ENCODE measurements around the gene SLC35F1. TPM values are rescaled to one million over a fixed set of nuclear protein-coding genes. Genes with fewer than 3 reads are reported as not detected.

SLC35F1 gene
- total RNA-seq, 1 experiment from 2014 or later = 4.3 TPM

DNA sequence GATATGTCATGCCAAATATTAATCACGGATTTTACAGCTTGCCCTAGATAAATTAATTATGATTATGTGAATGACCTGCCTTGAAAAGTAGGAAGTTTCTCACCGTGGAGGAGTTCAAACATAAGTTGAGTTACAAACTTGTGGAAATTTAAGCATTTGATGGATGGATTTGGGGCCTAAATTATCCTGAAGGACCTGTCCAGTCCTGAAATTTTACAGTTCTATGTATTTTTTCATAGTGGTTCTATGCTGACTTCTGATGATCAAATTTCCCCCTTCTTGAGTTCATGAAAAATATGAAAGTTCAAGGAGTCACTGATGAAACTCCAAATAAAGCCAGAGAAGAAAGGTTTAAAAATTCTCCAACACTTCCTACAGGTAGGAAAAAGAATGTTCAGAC is 178.6 kb downstream of the SLC35F1 start:
- Mint-ChIP-seq H3K9me3 (peaks cover 8 to 11% of the 10 kb centered on the region in 2 experiments; a peak in 4 of 5 replicates), H3K27ac (no peak overlapping the region), H3K27me3 (ENCODE audit: low read depth) (no peaks in the 10 kb centered on the region; the same call in 1 of the 2 replicates), H3K4me1 (peaks cover 6 to 7% of the 10 kb centered on the region in 2 experiments; a peak in 3 of 4 replicates), H3K4me3 (no peak overlapping the region), H3K36me3 (ENCODE audit: insufficient read depth in 1 of 3, low read depth in 3 of 3) (peaks cover 0 to 5% (median 4%) of the 10 kb centered on the region in 3 experiments; a peak in 3 of 7 replicates)
- Histone ChIP-seq H3K23me2 (ENCODE audit: insufficient read length, low read depth, low read length, poor library complexity, severe bottlenecking) (no peaks in the 10 kb centered on the region), H3K79me1 (ENCODE audit: insufficient read depth, low read depth, low read length, poor library complexity, severe bottlenecking) (no peaks in the 10 kb centered on the region), H3K9ac (ENCODE audit: extremely low read depth, insufficient read length, low read length) (no peak overlapping the region), H3K4me1 (ENCODE audit: insufficient read depth, low read length) (no peaks in the 10 kb centered on the region), H2BK5ac (ENCODE audit: insufficient read length, low read length) (no peak overlapping the region), H3K4me2 (ENCODE audit: insufficient read depth, insufficient read length, low read length) (no peak overlapping the region), H2BK15ac (ENCODE audit: low read depth, low read length) (no peak overlapping the region), H4K5ac (ENCODE audit: insufficient read length, low read depth, low read length) (no peak overlapping the region), H3K56ac (ENCODE audit: insufficient read length, low read depth, low read length) (no peak overlapping the region), H3K18ac (ENCODE audit: insufficient read length, low read depth, low read length) (no peak overlapping the region), H3K27me3 (ENCODE audit: insufficient read depth, low read length) (no peaks in the 10 kb centered on the region), H4K91ac (ENCODE audit: insufficient read length, low read depth, low read length) (no peak overlapping the region), H4K8ac (replicated peaks; ENCODE audit: insufficient read length, low read depth, low read length) (no peak overlapping the region), H2AFZ (ENCODE audit: low read length) (no peak overlapping the region), H3K9me3 (ENCODE audit: control insufficient read depth, low read depth, low read length) (no peaks in the 10 kb centered on the region), H3K79me2 (ENCODE audit: insufficient read depth, low read length) (no peaks in the 10 kb centered on the region), H3K4ac (ENCODE audit: low read depth, low read length) (no peak overlapping the region), H2BK12ac (ENCODE audit: insufficient read length, low read depth, low read length) (no peak overlapping the region), H2BK120ac (ENCODE audit: low read depth, low read length, poor library complexity, severe bottlenecking) (no peak overlapping the region), H2AK5ac (ENCODE audit: insufficient read length, low read length) (no peak overlapping the region), H3K14ac (ENCODE audit: insufficient read depth, low read length) (no peak overlapping the region), H3K23ac (ENCODE audit: insufficient read length, low read depth, low read length) (no peak overlapping the region), H3K27ac (ENCODE audit: insufficient read length, low read depth, low read length) (no peak overlapping the region), H2BK20ac (ENCODE audit: low read depth, low read length, poor library complexity, severe bottlenecking) (no peak overlapping the region), H4K20me1 (ENCODE audit: control insufficient read depth, insufficient read depth, insufficient read length) (no peaks in the 10 kb centered on the region), H3T11ph (ENCODE audit: low read length) (no peak overlapping the region)
- TF ChIP-seq, protein P1, sequence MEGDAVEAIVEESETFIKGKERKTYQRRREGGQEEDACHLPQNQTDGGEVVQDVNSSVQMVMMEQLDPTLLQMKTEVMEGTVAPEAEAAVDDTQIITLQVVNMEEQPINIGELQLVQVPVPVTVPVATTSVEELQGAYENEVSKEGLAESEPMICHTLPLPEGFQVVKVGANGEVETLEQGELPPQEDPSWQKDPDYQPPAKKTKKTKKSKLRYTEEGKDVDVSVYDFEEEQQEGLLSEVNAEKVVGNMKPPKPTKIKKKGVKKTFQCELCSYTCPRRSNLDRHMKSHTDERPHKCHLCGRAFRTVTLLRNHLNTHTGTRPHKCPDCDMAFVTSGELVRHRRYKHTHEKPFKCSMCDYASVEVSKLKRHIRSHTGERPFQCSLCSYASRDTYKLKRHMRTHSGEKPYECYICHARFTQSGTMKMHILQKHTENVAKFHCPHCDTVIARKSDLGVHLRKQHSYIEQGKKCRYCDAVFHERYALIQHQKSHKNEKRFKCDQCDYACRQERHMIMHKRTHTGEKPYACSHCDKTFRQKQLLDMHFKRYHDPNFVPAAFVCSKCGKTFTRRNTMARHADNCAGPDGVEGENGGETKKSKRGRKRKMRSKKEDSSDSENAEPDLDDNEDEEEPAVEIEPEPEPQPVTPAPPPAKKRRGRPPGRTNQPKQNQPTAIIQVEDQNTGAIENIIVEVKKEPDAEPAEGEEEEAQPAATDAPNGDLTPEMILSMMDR (conservative IDR thresholded peaks at IDR 0.05) = no peak
- no peak for DNase-seq
- WGBS (ENCODE audit: extremely low coverage, insufficient read length, low lambda C conversion rate) = no CpG with 5 or more reads among the region's 2 CpGs
